HEK293T (cell line): Measurements from ENCODE around the gene CFAP119.

ENCODE experiments used
- ARNT ChIP-seq: fragments of 450-650 bp; IDR thresholded peaks from 2 replicates; pipeline ENCODE4 v1.6.1; 2017; ENCODE audit warnings: mild to moderate bottlenecking
- BHLHE40 ChIP-seq: fragments of 450-650 bp; IDR thresholded peaks from 2 replicates; pipeline ENCODE4 v1.6.1; 2016; ENCODE audit warnings: mild to moderate bottlenecking, moderate library complexity, borderline replicate concordance
- ELF4 ChIP-seq: fragments of 450-650 bp; IDR thresholded peaks from 2 replicates; pipeline ENCODE4 v1.6.1; 2017; ENCODE audit warnings: antibody characterized with exemption
- FOXA1 ChIP-seq: fragments of 450-650 bp; IDR thresholded peaks from 2 replicates; pipeline ENCODE4 v1.6.1; 2016; ENCODE audit warnings: mild to moderate bottlenecking
- FOXM1 ChIP-seq: fragments of 450-650 bp; IDR thresholded peaks from 2 replicates; pipeline ENCODE4 v1.6.1; 2017; ENCODE audit warnings: mild to moderate bottlenecking, borderline replicate concordance
- HDGF ChIP-seq: fragments of 450-650 bp; IDR thresholded peaks from 2 replicates; pipeline ENCODE4 v1.6.1; 2017; ENCODE audit warnings: antibody characterized with exemption, borderline replicate concordance
- L3MBTL2 ChIP-seq: fragments of 450-650 bp; conservative IDR thresholded peaks from 2 replicates; pipeline ENCODE4 v1.6.1; 2016; ENCODE audit warnings: mild to moderate bottlenecking
- LEF1 ChIP-seq: fragments of 450-650 bp; IDR thresholded peaks from 2 replicates; pipeline ENCODE4 v1.6.1; 2017; ENCODE audit warnings: mild to moderate bottlenecking, borderline replicate concordance
- NFRKB ChIP-seq: fragments of 450-650 bp; IDR thresholded peaks from 2 replicates; pipeline ENCODE4 v1.6.1; 2016; ENCODE audit warnings: mild to moderate bottlenecking, moderate library complexity
- SP1 ChIP-seq: fragments of 450-650 bp; IDR thresholded peaks from 2 replicates; pipeline ENCODE4 v1.6.1; 2017
- SUZ12 ChIP-seq: fragments of 450-650 bp; IDR thresholded peaks from 2 replicates; pipeline ENCODE4 v1.6.1; 2016; ENCODE audit warnings: mild to moderate bottlenecking
- TARDBP ChIP-seq: fragments of 450-650 bp; IDR thresholded peaks from 2 replicates; pipeline ENCODE4 v1.6.1; 2016
- ZNF384 ChIP-seq: fragments of 450-650 bp; IDR thresholded peaks from 2 replicates; pipeline ENCODE4 v1.6.1; 2016
- TF ChIP-seq, protein P1 (sequence below): fragments of 450-650 bp; IDR thresholded peaks from 2 replicates; pipeline ENCODE4 v1.6.1; 2016

DNA sequence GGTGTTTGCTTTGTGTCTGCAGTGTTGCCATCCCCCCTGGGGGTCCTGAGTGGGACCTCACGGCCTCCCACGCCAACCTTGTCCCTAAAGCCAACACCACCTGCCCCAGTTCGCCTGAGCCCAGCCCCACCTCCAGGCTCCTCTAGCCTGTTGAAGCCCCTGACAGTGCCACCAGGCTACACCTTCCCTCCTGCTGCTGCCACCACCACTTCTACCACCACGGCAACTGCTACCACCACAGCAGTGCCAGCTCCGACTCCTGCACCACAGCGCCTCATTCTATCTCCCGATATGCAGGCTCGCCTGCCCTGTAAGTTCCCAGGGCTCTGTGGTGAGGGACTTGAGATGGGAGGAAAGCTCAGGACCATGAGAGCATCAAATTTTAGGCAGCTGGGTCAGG is 40.7 kb downstream of the CFAP119 start:
- no peak for TF ChIP-seq SUZ12
- no peak for TF ChIP-seq BHLHE40
- TF ChIP-seq ZNF384, result no peak
- TF ChIP-seq TARDBP, result no peak
- no peak for TF ChIP-seq L3MBTL2
- no peak for TF ChIP-seq NFRKB
- no peak for TF ChIP-seq FOXM1
- TF ChIP-seq FOXA1, result no peak
- no peak for TF ChIP-seq SP1
- TF ChIP-seq ARNT, result no peak
- TF ChIP-seq HDGF, result no peak
- no peak for TF ChIP-seq ELF4
- TF ChIP-seq, protein P1, sequence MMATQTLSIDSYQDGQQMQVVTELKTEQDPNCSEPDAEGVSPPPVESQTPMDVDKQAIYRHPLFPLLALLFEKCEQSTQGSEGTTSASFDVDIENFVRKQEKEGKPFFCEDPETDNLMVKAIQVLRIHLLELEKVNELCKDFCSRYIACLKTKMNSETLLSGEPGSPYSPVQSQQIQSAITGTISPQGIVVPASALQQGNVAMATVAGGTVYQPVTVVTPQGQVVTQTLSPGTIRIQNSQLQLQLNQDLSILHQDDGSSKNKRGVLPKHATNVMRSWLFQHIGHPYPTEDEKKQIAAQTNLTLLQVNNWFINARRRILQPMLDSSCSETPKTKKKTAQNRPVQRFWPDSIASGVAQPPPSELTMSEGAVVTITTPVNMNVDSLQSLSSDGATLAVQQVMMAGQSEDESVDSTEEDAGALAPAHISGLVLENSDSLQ, result no peak
- TF ChIP-seq LEF1, result no peak
